BE2C (cell line): ENCODE measurements around the gene SNAPC2.
A peak's percentile ranks its signal among the peaks of the same experiment; 100 is the strongest.
"Not testable (repeated sequence)": the region's sequence is repeated elsewhere in the genome, so short reads cannot be mapped to it uniquely, and the experiment has no call there.

Experiments used
- DNase-seq: peaks from one replicate; pipeline ENCODE4 v3.0.0-alpha.2; 2020
- H3K27me3 ChIP-seq: fragments of 250-450 bp; sonication (Bioruptor Pico); 2 replicates; pipeline ENCODE4 v1.5.1; 2020; ENCODE audit warnings: mild to moderate bottlenecking
- H3K36me3 ChIP-seq: fragments of 250-450 bp; sonication (Bioruptor Pico); 2 replicates; pipeline ENCODE4 v1.5.1; 2020; ENCODE audit warnings: mild to moderate bottlenecking
- H3K4me1 ChIP-seq: fragments of 250-450 bp; sonication (Bioruptor Pico); 2 replicates; pipeline ENCODE4 v1.5.1; 2020
- H3K4me3 ChIP-seq: 2 replicates; pipeline ENCODE4 v1.5.1; 2011; ENCODE audit warnings: low read depth, low read length
- H3K9me3 ChIP-seq: fragments of 250-450 bp; sonication (Bioruptor Pico); 2 replicates; pipeline ENCODE4 v1.5.1; 2020
- TF ChIP-seq, protein P1 (sequence below): IDR thresholded peaks from 2 replicates; pipeline ENCODE4 v1.5.1; 2012; ENCODE audit warnings: mild to moderate bottlenecking, low read depth, low read length

Gene SNAPC2

DNA sequence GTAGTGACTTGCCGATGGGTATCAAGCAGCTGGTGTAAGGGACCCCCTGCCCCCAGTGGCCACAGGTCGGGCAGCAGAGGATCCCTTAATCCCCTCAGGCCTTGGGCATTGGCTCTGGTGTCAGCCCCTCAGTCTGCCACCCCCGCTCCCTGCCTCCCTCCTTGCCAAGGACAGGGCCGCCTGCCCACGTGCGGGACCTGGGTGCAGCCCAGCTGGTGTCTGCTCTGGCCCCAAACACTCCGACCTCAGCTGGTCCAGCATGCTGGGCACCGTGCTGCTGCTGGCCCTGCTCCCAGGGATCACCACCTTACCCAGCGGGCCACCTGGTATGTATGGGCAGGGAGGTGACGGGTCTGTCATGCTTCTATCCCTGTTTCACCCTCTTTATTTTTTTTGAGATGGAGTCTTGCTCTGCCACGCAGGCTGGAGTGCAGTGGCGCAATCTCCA lies 5.5 kb upstream of the SNAPC2 start, which contains the start of gene TGFBR3L:
Gene TGFBR3L, plus strand, starts transcription at position 233 of the 448 bp plus-strand sequence.
- no peaks in the 10 kb centered on the region for H3K9me3 ChIP-seq
- H3K27me3 ChIP-seq: peaks cover 43% of the 10 kb centered on the region
- no peak within 1 kb of the TSS for H3K4me3 ChIP-seq
- peak; percentile 10 for DNase-seq
- peaks cover 27% of the 10 kb centered on the region for H3K36me3 ChIP-seq
- TF ChIP-seq, protein P1, sequence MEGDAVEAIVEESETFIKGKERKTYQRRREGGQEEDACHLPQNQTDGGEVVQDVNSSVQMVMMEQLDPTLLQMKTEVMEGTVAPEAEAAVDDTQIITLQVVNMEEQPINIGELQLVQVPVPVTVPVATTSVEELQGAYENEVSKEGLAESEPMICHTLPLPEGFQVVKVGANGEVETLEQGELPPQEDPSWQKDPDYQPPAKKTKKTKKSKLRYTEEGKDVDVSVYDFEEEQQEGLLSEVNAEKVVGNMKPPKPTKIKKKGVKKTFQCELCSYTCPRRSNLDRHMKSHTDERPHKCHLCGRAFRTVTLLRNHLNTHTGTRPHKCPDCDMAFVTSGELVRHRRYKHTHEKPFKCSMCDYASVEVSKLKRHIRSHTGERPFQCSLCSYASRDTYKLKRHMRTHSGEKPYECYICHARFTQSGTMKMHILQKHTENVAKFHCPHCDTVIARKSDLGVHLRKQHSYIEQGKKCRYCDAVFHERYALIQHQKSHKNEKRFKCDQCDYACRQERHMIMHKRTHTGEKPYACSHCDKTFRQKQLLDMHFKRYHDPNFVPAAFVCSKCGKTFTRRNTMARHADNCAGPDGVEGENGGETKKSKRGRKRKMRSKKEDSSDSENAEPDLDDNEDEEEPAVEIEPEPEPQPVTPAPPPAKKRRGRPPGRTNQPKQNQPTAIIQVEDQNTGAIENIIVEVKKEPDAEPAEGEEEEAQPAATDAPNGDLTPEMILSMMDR: no peak
- H3K4me1 ChIP-seq: 0 out of 2 replicates have a peak, but pooled peaks cover under 1% of the 10 kb centered on the region

DNA sequence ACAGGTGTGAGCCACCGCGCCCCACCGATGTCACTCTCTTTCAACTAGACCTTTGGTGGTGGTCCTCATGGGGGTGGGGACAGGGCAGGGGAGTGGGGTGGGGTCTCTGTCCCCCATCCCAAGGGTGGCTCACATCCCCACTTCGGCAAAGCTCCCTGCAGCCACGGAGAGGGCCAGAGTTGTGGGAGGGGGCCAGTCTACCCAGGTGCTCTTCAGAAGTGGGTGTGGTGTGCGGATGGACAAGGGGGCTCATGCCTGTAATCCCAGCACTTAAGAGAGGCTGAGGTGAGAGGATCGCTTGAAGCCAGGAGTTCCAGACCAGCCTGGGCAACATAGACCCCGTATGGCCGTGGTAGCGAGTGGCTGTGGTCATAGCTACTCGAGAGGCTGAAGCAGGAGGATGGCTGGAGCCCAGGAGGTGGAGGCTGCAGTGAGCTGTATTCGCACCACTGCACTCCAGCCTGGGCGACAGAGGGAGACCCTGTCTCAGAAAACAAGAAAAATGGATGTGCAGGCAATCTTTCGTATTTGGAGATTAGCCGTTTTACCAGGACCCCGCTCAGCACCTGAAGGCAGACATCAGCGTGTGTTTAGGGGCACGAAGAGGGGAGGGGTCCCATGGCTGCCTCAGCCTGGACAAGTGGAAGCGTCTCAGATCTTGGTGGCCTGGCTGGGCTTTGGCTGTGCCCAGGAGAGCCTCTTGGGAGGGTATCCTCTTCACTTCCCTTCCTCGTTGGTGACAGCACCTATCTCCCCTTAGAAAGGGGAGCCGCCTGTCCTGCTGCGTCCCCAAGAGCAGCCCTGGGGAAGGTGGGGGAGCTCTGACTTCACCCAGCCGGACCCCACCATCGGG lies 4.7 kb upstream of the SNAPC2 start:
- 0 out of 2 replicates have a peak, but pooled peaks cover 3% of the 10 kb centered on the region for H3K4me1 ChIP-seq
- no peak overlapping the region for H3K4me3 ChIP-seq
- H3K36me3 ChIP-seq: peaks cover 20% of the 10 kb centered on the region
- TF ChIP-seq, protein P1: no peak
- H3K9me3 ChIP-seq: no peaks in the 10 kb centered on the region
- H3K27me3 ChIP-seq: peaks cover 43% of the 10 kb centered on the region
- DNase-seq: no peak

DNA sequence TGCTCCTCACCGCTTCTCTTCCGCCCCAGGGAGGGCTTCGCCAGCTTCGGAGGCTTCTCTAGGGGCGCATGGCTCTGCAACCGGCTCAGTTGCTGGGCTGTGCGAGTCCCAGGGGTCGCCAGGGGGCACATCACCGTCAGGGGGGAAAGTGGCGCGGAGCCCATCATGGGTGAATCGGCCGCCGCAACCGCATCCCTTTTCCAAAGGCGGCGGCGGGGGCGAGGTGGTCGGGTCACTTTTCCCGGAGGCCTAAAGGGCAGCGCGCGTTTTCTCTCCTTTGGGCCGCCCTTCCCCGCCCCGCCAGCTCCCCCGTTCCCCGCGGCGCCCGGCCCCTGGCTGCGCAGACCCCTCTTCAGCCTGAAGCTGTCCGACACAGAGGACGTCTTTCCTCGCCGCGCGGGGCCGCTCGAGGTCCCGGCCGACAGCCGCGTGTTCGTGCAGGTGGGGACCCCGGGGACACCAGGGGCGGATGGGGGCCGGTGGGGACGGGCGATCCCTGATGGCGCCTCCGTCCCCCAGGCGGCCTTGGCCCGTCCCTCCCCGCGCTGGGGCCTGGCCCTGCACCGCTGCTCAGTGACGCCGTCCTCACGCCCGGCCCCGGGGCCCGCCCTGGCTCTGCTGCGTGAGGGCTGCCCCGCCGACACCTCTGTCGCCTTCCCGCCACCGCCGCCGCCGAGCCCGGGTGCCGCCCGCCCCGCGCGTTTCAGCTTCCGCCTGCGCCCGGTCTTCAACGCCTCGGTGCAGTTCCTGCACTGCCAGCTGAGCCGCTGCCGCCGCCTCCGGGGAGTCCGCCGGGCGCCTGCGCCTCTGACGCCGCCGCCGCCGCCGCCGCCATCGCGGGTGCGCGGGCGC lies 3.8 kb upstream of the SNAPC2 start:
- H3K4me1 ChIP-seq: 0 out of 2 replicates have a peak, but pooled peaks cover 3% of the 10 kb centered on the region
- no peak overlapping the region for H3K4me3 ChIP-seq
- peaks cover 43% of the 10 kb centered on the region for H3K27me3 ChIP-seq
- TF ChIP-seq, protein P1: no peak
- no peaks in the 10 kb centered on the region for H3K9me3 ChIP-seq
- H3K36me3 ChIP-seq: peaks cover 13% of the 10 kb centered on the region
- no peak for DNase-seq

DNA sequence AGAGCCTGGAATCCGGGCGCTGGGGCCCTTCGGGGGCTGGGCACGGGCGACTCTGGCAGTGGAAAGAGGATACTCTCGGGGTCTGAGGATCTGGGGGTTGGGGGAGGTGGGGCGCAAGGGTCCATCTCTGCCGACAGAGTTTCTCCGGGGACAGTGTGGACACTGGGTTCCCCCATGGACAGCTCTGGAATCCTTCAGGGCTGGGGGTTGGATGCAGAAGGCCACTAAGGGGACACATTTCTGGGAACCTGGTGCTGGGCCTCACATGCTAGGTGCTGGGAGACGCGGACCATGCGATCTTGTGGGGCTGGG lies 3.2 kb upstream of the SNAPC2 start:
- Histone ChIP-seq H3K27me3 (peaks cover 43% of the 10 kb centered on the region), H3K9me3 (no peaks in the 10 kb centered on the region), H3K4me3 (no peak overlapping the region), H3K4me1 (0 out of 2 replicates have a peak, but pooled peaks cover 3% of the 10 kb centered on the region), H3K36me3 (peaks cover 7% of the 10 kb centered on the region)
- TF ChIP-seq, protein P1: no peak
- DNase-seq: no peak

DNA sequence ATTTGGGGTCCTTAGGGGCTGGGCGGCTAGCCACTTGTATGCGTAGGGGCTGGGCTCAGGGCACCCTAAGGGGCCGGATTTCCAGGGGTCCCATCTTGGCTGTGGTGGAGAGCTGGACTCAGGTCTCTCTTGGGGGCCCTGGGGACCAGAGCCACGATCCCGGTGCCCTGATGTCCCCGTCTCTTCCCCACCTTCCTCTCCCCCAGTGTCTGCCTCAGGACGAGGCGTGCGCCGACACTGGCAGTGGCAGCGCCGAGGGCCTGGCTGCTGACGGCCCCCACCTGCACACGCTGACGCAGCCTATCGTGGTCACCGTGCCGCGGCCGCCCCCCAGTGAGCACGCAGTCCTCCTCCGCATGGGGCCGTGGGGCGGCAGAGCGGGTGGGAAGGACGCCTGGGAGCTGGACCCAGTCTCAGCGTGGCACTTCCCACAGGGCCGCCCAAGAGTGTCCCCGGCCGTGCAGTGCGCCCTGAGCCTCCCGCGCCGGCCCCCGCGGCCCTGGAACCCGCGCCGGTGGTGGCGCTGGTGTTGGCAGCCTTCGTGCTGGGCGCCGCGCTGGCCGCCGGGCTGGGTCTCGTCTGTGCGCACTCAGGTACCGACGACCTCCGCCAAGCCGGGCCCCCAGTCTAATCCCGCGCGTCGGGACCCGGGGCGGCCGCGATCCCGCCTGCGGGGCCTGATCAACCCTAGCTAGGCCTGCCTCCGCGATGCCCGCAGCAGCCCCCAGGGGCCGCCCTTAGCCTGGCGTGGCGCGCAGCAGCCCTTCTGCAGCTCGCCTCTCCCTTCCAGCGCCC lies 2.7 kb upstream of the SNAPC2 start:
- H3K27me3 ChIP-seq: peaks cover 43% of the 10 kb centered on the region
- H3K36me3 ChIP-seq: peaks cover 3% of the 10 kb centered on the region
- H3K4me3 ChIP-seq: peak overlapping the region; percentile 19; the same call in 1 of the 2 replicates
- DNase-seq: peak; percentile 81
- TF ChIP-seq, protein P1: peak; percentile 51
- H3K9me3 ChIP-seq: no peaks in the 10 kb centered on the region
- H3K4me1 ChIP-seq: 0 out of 2 replicates have a peak, but pooled peaks cover 3% of the 10 kb centered on the region

DNA sequence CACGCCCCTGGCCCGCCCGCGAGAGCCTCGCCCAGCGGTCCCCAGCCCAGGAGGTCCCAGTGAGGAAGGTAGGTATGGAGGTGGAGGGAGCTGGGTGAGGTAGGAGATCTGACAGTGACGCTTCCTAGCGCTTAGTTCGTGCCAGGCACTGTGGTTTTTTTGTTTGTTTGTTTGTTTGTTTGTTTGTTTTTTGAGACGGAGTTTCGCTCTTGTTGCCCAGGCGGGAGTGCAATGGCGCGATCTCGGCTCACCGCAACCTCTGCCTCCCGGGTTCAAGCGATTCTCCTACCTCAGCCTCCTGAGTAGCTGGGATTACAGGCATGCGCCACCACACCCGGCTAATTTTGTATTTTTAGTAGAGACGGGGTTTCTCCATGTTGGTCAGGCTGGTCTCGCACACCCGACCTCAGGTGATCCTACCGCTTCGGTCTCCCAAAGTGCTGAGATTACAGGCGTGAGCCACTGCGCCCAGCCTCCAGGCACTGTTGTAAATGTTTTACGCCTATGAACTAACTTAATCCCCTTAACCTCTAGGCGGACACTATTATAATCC lies 2.0 kb upstream of the SNAPC2 start:
- H3K27me3 ChIP-seq: peaks cover 43% of the 10 kb centered on the region
- H3K4me3 ChIP-seq, H3K9me3 ChIP-seq, H3K36me3 ChIP-seq, DNase-seq, H3K4me1 ChIP-seq: not testable (repeated sequence)
